Measurements from ENCODE around the gene RPF1.
"Not testable (repeated sequence)": the region's sequence is repeated elsewhere in the genome, so short reads cannot be mapped to it uniquely, and the experiment has no call there.

RPF1 gene

GRCh38 chr1:84493747-84494146 is 14.7 kb downstream of the RPF1 start:
- DNase-seq = no peak

DNA sequence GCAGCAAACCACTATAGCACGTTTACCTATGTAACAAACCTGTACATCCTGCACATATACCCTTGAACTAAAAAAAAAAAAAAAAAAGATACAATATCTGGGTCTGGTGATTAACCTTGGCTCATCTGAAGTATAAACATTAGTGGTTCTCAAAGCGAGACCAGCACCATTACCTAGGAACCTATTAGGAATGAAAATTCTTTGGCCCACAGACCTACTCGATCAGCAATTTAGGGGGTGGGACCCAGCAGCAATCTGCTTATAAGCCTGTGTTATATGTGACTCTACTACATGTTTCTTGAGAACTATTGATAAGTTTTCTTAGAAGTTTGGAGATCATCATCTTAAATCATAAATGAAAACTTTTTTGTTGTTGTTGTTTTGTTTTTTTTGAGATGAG is 17.4 kb downstream of the RPF1 start:
- no peak for DNase-seq

- DNase-seq = no peak
Observed at GRCh38 chr1:84497631-84498275, 18.7 kb downstream of the RPF1 start.

- DNase-seq = no peak
Observed at GRCh38 chr1:84502927-84503326, 23.9 kb downstream of the RPF1 start.

DNA sequence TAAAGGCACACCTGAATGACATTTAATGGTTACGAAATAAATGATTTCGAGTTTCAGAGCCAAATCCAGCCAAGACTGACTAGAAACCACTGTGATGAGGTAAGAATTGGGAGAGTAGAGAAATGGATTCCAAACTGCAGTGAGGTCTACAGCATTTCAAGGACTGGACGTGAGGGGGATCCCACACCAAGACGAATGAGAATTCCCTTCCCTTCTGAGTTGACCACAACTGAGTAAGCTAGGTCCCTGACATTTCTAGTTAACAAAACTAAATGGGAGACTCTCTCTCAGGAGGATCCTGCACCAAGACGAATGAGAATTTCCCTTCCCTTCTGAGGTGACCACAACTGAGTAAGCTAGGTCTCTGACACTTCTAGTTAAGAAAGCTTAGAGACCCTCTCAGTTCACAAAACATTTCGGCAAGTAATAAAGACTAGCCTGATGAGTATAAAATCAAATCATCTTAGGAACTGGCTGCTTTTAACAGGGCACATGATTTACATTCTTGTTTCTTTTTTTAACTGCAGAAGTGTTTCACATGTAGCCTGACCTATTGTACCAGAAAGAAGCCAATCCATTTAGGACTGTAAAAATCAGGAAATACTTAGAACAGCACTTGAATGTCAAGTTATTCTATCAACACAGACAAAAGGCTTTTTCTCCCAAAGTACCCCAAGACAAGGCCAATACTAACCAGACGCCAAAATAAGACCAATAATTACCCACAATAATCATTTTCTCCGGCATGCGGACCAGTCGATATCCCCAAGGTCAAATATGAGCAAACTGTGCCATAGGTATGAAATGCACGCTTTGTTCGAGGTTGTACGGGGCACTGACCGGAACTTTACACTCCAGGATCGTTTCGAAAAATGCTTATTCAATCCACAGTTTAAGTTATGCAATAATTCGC is 25.8 kb downstream of the RPF1 start:
- DNase-seq = no peak

- no peak for DNase-seq
Observed at GRCh38 chr1:84505493-84506001, 26.5 kb downstream of the RPF1 start.

DNA sequence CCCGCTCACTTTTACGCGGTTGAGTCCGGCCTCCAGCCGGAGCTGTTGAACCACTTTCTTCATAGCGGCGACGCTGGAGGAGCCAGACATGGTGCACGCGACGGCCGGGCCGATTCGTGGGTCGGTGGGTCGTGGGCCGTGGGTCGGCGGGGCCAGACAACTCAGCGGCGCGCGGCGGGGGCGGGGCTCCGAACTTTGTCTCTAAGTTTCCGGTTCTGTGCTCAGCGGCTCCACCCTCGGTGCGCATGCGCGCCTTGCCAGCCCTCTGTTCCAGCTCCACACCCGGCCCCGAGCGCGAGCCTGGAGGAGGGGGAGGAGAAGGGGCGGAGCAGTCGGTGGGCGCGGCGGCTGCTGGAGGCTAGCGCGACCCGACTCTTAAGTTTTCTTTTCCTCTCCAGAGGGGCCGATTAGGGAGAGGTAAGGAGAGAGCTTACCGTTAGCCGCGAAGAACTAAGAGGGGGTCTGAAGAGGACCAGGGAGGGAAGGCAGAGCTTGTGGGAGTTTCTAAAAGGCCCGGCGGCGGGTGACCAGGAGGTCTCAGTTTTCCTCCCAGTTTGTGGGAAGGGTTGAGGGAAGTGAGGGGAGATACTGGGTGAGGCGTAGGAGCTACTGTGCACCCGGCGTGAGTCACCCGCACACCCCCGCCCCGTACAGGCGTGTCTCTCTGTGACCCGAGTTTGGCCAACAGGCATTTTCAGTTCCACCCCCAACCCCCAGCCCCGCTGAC is 27.1 kb downstream of the RPF1 start, which contains the start of the genes GNG5 and SPATA1:
TSS of gene GNG5 (minus strand) at position 580 of the 727 bp plus-strand sequence. CDS start at position 90, 490 bp downstream.
TSS of gene SPATA1 (plus strand) at position 385 of the 727 bp plus-strand sequence. CDS start 9,974 bp downstream, outside the sequence.
- peak; percentile 75 for DNase-seq

GRCh38 chr1:84506729-84507453 is 27.8 kb downstream of the RPF1 start:
- DNase-seq = no peak

DNA sequence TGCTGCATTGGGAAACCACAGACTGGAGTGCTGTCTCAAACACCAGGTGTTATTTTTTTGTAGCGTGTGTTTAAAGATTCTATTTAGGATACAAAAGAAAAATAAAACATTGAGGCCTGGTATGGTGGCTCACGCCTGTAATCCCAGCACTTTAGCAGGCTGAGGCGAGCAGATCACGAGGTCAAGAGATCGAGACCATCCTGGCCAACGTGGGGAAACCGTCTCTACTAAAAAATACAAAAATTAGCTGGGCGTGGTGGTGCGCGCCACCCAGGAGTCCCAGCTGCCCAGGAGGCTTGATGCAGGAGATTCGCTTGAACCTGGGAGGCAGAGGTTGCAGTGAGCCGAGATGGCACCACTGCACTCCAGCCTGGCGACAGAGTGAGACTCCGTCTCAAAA is 28.8 kb downstream of the RPF1 start:
- DNase-seq = not testable (repeated sequence)

DNA sequence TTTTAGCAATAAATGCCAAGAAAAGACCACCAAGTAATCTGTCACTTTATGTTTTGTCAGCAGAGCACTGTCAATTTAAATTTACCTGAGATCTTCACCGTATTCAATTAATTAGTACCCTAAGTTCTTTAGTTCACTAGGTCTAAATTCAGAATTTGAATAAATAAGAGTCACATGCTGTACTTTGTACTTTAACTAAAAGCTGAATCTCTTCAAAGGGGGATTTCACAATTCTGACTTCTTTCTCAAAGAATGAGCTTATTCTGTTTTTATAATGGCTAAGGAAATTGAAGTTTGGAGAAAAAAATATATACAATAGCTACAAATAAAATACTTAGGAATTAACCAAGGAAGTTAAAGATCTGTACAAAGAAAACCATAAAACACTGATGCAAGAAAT is 29.4 kb downstream of the RPF1 start:
- DNase-seq = no peak

DNA sequence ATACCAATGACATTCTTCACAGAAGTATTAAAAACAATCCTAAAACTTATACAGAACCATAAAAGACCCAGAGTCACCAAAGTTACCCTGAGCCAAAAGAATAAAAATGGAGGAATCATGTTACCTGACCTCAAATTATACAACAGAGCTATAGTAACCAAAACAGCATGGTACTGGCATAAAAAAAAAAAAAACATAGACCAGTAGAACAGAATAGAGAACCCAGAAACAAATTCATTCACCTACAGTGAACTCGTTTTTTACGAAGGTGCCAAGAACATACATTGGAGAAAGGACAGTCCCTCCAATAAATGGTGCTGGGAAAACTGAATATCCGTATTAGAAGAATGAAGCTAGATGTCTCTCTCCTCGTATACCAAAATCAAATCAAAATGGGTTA is 30.0 kb downstream of the RPF1 start:
- DNase-seq = no peak

DNA sequence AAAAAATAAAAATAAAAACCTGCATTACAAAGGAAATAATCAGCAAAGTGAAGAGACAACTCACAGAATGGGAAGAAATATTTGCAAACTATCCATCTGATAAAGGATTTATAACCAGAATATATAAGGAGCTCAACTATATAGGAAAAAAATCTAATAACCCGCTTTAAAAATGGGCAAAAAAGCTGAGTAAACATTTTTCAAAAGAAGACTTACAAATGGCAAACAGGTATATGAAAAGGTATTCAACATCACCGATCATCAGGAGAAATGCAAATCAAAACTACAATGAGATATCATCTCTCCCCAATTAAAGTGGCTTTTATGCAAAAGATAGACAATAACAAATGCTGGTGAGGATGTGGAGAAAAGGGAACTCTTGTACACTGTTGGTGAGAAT is 31.1 kb downstream of the RPF1 start:
- no peak for DNase-seq

GRCh38 chr1:84510668-84511067 is 31.6 kb downstream of the RPF1 start:
- no peak for DNase-seq

- DNase-seq = no peak
Observed at GRCh38 chr1:84524590-84524989, 45.5 kb downstream of the RPF1 start.

DNA sequence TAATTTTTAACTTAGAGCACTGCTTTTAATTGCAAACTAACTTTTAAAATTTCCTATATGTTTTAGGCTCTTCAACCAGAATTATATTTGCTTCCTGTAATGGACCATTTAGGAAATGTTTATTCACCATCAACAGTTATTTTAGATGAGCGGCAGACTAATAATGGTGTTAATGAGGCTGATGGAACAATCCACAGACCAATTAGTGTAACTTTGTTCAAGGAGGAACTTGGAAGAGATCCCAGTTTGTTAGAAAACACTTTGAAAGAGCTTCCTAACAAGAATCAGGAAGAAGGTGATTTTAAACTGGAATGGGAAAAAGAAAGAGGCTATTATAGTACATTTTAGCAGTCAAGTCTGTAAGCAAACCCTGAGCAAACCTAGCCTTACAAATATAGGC is 46.7 kb downstream of the RPF1 start:
- no peak for DNase-seq

DNA sequence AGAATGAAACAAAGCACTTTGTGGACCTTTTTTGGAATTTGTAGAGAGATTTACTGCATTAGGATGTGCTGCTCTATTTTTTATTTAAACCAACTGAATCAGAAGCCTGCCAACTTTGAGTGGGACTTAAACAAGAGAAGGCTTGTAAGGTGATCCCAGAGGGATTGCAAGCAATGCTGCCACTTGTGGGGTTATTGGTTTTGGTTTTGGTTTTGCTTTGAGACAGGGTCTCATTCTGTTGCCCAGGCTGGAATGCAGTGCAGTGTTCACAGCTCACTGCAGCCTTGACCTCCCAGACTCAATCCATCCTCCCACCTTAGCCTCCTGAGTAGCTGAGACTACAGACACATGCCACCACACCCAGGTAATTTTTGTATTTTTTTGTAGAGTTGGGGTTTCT is 59.5 kb downstream of the RPF1 start:
- DNase-seq = no peak

GRCh38 chr1:84539972-84540371 is 60.9 kb downstream of the RPF1 start:
- no peak for DNase-seq

DNA sequence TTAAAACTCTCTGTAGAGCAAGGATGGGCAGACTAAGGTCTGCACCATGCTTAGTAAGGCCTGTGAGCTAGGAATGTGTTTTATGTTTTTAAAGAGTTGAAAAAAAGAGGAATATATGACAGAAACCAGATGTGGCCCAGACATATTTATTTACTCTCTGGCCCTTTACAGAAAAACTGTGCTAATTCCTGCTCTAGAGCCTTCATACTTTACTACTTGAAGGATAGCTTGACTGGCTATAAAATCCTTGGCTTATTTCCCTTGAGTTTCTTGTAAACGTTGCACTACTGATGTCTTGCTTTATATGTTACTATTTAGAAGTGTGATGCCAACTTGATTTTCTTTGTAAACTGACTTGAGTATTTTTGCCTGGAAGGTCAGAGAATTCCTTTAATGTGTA is 61.7 kb downstream of the RPF1 start:
- no peak for DNase-seq

- no peak for DNase-seq
Observed at GRCh38 chr1:84541679-84542078, 62.6 kb downstream of the RPF1 start.
